DMS53 treated with DMSO at 0.1 percent for 48 hours (cell line): ENCODE measurements around the gene PDE2A.

ENCODE experiments used
- DNase-seq: peaks from one replicate; lab custom pipeline; 2025; ENCODE audit not compliant: unreplicated experiment; lab: John Stamatoyannopoulos, UW

Gene PDE2A

DNA sequence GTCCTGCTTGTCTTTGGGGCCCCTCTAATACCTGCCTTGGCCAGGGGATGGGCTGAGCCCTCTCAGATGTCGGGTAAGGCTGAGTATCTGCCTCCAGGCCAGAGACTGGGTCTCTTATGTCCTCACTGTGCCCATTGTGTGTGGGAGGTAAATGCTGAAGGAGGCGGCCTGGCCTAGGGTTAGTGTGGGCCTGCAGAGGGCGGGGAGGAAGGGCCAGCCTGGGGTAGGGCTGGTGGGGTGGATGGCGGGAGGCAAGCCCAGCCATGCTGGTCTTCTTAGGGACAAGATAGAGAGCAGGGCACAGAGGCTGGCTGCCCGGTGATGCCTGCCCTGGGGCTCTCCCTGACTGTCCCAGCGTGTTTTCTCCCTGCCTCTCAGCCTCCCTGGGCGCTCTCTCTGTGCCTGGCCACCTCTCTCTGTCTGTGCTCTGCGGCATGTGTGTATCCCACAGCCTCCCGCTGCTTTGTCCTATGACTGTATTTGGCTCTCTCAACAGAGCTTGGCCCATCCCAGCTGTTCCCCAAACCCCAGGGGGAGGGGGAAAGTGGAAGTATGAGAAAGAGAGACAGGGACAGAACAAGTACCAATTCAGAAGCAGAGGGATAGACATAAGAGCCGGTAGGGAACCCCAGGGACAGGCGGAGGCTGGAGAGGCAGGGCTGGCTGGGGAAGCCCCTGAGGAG is 57.0 kb downstream of the PDE2A start:
- DNase-seq, result no peak

DNA sequence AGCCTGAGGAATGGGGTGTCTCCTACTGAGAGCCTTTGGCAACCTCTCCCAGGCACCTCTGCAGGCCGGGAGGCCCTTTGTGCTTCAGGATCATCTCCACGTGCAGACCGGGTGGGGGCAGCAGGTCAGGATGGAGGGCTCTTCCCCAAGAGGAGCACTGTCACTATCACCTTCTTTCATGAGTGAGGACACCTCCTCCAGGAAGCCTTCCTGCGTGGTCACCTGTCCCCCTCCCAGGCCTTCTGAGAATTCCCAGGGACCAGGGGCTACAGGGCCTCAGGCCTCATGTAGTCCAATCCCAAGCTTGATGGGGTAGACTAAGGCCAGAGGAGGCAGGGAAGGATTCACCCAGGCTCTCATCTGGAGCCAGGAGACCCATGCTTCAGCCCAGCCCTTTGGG is 57.6 kb downstream of the PDE2A start:
- no peak for DNase-seq

- no peak for DNase-seq
Observed at GRCh38 chr11:72615329-72615728, 58.9 kb downstream of the PDE2A start.

DNA sequence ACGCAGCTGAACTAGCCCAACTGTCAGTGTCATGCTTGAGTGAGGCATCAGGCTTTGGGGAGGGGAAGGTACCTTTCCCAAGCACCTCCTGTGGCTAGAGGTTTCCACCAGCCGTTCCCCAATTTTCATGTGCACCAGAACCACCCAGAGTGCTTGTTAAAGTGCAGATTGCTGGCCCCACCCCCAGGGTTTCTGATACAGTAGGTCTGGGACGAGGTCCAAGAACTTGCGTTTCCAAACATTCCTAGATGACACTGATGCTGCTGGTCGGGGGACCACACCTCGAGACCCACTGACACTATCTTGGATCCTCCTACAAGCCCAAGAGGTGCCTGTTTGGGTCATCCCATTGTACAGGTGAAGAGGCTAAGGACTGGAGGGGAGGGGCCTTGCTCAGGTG is 59.8 kb downstream of the PDE2A start:
- DNase-seq, result no peak

- DNase-seq, result no peak
Observed at GRCh38 chr11:72613977-72614376, 60.2 kb downstream of the PDE2A start.

DNA sequence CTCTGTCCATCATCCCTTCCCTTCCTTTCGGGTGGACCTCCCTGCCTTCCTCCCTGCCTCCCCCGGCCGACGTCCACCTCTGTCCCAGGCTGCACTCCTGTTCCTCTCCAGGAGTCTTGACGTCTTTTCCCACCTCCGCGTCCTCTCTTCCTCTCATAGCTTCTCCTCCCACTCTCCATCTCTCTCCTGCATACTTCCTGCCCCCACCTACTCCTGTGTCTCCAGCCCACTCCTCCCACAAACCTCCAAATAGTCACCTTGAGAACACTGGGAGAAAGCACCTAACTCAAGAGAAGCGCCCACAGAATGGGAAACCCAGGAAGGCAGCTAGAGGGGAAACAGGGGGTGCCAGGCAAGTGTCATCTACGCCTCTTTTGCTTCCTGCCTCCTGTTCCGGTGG is 60.8 kb downstream of the PDE2A start:
- no peak for DNase-seq

GRCh38 chr11:72609476-72609875 is 64.7 kb downstream of the PDE2A start:
- DNase-seq, result peak; percentile 19

DNA sequence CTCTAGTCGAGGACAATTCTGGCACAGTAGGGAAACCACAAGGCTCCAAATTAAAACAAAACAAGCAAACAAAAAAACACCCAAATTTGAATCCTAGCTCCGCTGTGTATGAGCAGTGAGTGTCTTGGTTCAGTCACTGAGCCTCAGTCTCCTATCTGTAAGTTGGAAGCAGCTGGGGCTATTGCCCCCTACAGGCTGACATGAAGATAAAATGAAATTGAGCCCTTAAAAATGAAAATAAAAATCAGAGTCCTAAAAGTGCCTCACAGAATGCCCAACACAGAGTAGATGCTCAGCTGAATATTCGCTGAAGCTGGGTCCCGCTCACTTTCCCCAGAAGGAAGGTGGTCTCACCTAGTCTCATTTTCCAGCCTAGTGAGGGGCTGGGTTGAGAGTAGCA is 65.2 kb downstream of the PDE2A start:
- DNase-seq, result peak; percentile 20

- no peak for DNase-seq
Observed at GRCh38 chr11:72607496-72607895, 66.7 kb downstream of the PDE2A start.

DNA sequence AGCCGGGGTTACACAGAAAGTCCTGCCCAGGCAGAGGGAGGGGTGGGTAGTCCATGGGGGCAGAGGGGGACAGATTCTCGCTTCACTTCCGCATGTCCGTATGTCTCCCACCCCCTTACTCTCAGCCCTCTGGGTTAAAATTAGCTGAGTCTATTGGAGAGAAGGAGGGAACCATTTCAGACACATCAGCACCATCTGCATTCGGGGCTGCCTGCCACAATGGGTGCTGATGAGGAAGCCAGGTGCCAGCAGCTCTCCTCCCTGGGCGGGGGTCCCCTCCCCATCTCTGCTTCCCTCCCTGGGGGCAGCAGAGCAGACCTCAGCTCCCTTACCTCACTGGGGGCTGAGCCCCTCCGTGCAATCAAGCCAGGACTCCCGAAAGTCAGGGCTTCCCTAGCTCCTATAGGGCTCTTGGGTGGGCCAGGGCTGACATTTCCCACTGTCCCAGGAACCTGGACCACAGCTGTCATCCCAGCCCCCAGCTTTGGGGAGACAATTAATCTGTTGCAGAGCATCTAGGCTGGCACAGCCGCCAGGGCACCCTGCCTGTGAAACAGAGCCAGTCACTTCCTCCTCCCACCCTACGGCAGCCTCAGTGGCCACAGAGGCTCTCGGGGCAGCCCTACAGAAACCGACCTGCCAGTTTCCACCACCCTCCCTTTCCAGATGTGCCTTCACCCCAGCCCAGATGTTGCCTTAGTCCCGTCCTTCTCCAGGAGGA is 67.3 kb downstream of the PDE2A start:
- no peak for DNase-seq

DNA sequence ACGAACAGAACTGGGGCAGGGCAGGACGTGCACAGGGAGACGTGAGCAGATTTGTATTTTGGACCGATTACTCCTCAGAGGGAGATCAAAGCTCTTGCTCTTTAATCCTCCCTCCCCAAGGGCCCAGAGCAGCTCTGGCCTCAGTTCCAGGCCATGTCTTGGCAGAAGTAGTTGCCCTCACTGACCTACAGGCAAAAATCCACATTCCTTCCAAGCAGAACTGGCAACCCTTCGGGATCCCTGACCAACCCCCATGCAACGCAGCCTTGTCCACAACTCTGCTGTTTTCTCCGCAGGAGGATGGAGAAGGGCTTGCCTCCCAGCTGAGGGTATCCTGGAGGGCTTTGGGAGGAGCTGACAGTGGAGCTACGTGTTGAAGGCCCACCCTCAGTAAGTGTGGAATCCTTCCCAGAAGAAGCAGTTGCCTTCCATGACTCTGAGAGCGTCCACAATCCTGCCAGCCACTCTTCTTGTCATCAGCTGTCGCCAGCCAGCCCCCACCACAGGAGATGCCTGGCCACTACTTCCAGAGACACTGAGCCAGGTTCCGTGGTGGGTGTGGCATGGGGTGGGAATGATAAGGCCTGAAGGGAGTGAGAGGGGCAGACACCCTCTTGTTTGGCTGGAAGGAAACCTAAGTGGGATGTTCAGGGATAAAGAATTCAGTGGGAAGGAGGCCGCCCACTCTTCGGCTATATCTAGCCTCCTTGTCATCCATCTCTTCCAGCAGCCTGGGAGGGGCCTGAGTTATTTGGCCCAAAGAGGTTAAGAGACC is 68.1 kb downstream of the PDE2A start:
- no peak for DNase-seq

DNA sequence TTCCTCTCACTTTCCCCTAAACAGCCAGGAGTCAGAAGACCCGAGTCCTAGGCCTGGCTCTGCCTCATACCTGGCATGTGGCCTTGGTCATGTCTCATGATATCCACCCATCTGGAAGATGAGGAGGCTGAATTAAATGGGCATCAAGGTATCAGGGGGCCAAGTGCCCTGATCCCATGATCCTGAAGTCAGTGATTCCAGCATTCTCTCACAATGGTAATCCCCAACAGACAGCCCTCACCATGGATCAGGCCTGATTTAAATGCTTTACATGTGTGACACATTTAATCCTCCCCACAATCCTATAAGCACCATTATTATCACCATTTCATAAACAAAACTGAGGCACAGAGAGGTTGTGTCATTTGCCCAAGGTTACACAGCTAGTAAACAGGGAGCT is 70.0 kb downstream of the PDE2A start:
- DNase-seq, result no peak

- no peak for DNase-seq
Observed at GRCh38 chr11:72602250-72602904, 71.8 kb downstream of the PDE2A start.

- no peak for DNase-seq
Observed at GRCh38 chr11:72600557-72600956, 73.7 kb downstream of the PDE2A start.

DNA sequence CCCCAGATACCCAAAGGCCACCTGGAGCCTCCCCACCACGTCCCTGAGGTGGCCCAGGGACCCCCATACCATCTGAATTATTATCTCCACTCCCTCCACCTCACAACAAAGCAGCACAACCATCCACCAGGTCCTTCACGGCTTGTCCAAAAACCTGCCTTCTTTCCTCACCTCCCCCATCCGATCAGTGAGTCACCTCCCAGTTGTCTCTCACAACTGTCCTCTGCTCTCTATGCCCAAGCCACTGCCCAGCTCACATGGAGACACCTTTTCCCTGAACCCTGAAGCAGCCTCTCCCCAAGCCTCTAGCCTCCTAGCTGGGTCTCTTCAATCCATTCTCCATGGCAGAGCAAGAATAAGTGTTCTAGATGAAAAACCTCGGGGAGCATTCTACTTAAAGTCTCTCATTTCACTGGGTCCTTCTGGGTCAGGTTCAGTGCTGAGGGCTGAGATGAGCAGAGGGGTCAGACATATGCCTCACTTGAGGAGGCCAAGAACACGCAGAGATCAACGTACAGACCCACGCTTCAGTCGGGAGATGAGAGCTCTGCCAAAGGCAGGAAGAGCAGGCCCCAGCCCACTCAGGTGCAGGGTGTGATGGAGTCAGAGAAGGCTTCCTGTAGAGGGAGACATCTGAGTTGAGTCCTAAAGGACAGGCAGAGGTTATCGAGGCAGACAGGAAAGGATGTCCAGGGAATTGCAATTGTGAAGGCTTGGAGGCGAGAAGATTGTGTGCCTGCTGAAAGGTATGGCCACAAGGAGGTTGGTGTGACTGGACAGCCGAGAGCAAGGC is 74.7 kb downstream of the PDE2A start:
- DNase-seq, result peak; percentile 27

GRCh38 chr11:72598906-72599305 is 75.3 kb downstream of the PDE2A start:
- DNase-seq, result peak; percentile 22

DNA sequence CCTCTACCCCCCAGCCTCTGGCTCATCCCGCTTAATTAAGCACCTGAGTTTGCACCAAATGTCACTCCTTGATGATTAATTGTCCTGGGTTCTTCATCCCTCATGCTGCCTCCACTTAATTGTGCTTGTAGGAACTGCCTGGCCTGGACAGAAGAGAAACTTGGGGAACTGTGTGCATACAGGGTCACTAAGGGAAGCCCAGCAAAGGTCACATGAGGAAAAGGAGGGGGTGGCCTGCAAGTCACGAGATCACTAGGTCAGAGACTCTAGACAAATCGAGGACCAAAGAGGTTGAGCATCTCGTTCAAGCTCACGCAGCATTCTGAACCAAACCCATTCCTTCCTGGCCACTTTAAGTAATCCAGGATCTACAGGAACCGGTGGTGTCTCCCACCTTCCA is 75.8 kb downstream of the PDE2A start:
- DNase-seq, result no peak

GRCh38 chr11:72597721-72598120 is 76.5 kb downstream of the PDE2A start:
- DNase-seq, result no peak

DNA sequence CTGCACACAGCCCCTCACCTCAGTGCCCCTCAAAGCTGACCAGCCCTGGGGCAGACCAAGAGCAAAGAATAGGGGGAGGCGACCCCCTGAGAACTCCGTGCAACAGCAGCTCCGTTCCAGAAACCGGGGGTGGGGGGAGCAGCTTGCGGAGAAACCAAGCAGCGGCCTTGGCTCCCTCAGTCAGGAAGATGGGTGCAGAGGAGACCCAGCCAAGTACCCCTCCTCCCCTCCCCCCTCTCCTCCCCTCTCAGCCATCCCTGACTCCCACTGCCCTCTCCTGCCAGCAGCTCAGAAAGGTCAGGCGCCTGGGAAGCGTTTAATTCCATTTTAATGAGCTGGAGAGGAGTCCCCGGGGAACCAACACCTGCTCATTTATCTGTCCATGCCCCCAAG is 78.9 kb downstream of the PDE2A start:
- DNase-seq, result no peak

- DNase-seq, result no peak
Observed at GRCh38 chr11:72594493-72595291, 79.5 kb downstream of the PDE2A start.
